Fibroblast of pulmonary artery (primary cell): ENCODE measurements around the gene GID4.

ENCODE experiments used
- DNase-seq: peaks from one replicate; pipeline ENCODE4 v3.0.0-alpha.2; 2010; ENCODE audit warnings: low read depth
- H3K4me3 ChIP-seq: replicated peaks from 2 replicates; pipeline ENCODE4 v1.5.1; 2011; ENCODE audit warnings: low read depth, mild to moderate bottlenecking, control low read depth, low read length, moderate library complexity
- CTCF ChIP-seq: IDR thresholded peaks from 2 replicates; pipeline ENCODE4 v1.5.1; 2011; ENCODE audit warnings: mild to moderate bottlenecking, control low read depth, low read length, inconsistent platforms; ENCODE audit errors: missing control alignments

Gene GID4

GRCh38 chr17:18016426-18016825, 22.8 kb upstream of the GID4 start:
- no peak overlapping the region for H3K4me3 ChIP-seq
- no peak for DNase-seq
- no peak for TF ChIP-seq CTCF

- peak; percentile 82 for DNase-seq
- H3K4me3 ChIP-seq: no peak overlapping the region
- TF ChIP-seq CTCF: no peak
Measured at GRCh38 chr17:18017958-18018357, 21.2 kb upstream of the GID4 start.

- TF ChIP-seq CTCF: no peak
- H3K4me3 ChIP-seq: no peak overlapping the region
- DNase-seq: no peak
Measured at GRCh38 chr17:18018411-18018921, 20.7 kb upstream of the GID4 start.

- H3K4me3 ChIP-seq: no peak overlapping the region
- TF ChIP-seq CTCF: no peak
- no peak for DNase-seq
Measured at GRCh38 chr17:18019838-18020154, 19.4 kb upstream of the GID4 start.

GRCh38 chr17:18020971-18021370, 18.2 kb upstream of the GID4 start:
- H3K4me3 ChIP-seq: no peak overlapping the region
- no peak for TF ChIP-seq CTCF
- no peak for DNase-seq

- no peak overlapping the region for H3K4me3 ChIP-seq
- DNase-seq: no peak
- TF ChIP-seq CTCF: no peak
Measured at GRCh38 chr17:18021372-18021771, 17.8 kb upstream of the GID4 start.

- H3K4me3 ChIP-seq: no peak overlapping the region
- TF ChIP-seq CTCF: no peak
- DNase-seq: peak; percentile 59
Measured at GRCh38 chr17:18025241-18025944, 13.8 kb upstream of the GID4 start.
